MCF 10A (cell line): ENCODE data around the gene RNF31. TPM values are rescaled to one million over a fixed set of nuclear protein-coding genes. Genes with fewer than 3 reads are reported as not detected.

Experiments used
- BruUV-seq: library from RNA; stranded (reverse); fragments of 400-500 nt; replicated peaks from 2 replicates; lab custom pipeline; 2021; lab: Mats Ljungman, UMichigan
- CTCF ChIA-PET: fragments of 300-600 bp; sonication (Branson Sonifier 250); formaldehyde crosslinking; extraction: SDS; loops from one replicate; lab custom pipeline; 2021; ENCODE audit warnings: antibody characterized with exemption, inconsistent platforms; lab: Yijun Ruan, JAX
- POLR2A ChIA-PET: fragments of 300-600, 350-650 bp; sonication (Branson Sonifier 250); formaldehyde crosslinking; extraction: SDS; loops from one replicate; lab custom pipeline; 2020; ENCODE audit warnings: antibody characterized with exemption, inconsistent platforms; lab: Yijun Ruan, JAX
- DNase-seq: peaks from one replicate; pipeline ENCODE4 v3.0.0-alpha.2; 2018; ENCODE audit not compliant: unreplicated experiment
- H3K27ac Mint-ChIP-seq: one replicate; pipeline ENCODE4 v1.8.0; 2022; ENCODE audit warnings: mild to moderate bottlenecking, low read depth, mixed read lengths; ENCODE audit not compliant: unreplicated experiment
- H3K27me3 Mint-ChIP-seq: one replicate; pipeline ENCODE4 v1.8.0; 2022; ENCODE audit warnings: mixed read lengths; ENCODE audit not compliant: insufficient read depth, unreplicated experiment
- H3K36me3 Mint-ChIP-seq: one replicate; pipeline ENCODE4 v1.8.0; 2022; ENCODE audit warnings: mild to moderate bottlenecking, moderate library complexity, mixed read lengths; ENCODE audit not compliant: insufficient read depth, unreplicated experiment
- H3K4me1 Mint-ChIP-seq: one replicate; pipeline ENCODE4 v1.8.0; 2022; ENCODE audit warnings: mixed read lengths; ENCODE audit not compliant: insufficient read depth, unreplicated experiment
- H3K4me3 Mint-ChIP-seq: one replicate; pipeline ENCODE4 v1.8.0; 2022; ENCODE audit warnings: mild to moderate bottlenecking, moderate library complexity, mixed read lengths; ENCODE audit not compliant: unreplicated experiment
- H3K9me3 Mint-ChIP-seq: one replicate; pipeline ENCODE4 v1.8.0; 2022; ENCODE audit warnings: mixed read lengths; ENCODE audit not compliant: unreplicated experiment
- CTCF ChIP-seq: fragments of 200-600 bp; IDR thresholded peaks from one replicate; pipeline ENCODE4 v1.8.0; 2022; ENCODE audit warnings: antibody characterized with exemption, mild to moderate bottlenecking; ENCODE audit not compliant: unreplicated experiment
- intact Hi-C: fragments of 100-400 bp; cut with micrococcal nuclease; formaldehyde crosslinking; loops from 2 replicates; pipeline ENCODE4 v1.14.1; 2022
- total RNA-seq: library from RNA; stranded (reverse); gene quantifications from 2 replicates; pipeline ENCODE4 v1.2.3, GENCODE V29; 2022

The RNF31 gene
- total RNA-seq, 1 experiment from 2014 or later = 67.4 TPM

DNA sequence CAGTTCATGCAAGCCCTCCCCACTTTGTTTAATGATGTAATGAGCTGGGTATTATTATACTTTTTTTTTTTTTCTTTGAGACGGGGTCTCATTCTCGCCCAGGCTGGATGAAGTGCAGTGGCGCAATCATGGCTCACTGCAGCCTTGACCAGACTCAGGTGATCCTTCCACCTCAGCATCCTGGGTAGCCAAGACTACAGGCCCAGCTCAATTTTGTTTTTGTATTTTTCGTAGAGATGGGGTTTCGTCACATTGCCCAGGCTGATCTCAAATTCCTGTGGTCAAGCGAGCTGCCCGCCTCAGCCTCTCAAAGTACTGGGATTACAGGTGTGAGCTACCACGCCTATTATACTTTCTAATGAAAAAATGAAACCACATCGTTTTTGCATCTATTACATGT is 37.2 kb upstream of the RNF31 start:
- ChIA-PET CTCF (interaction anchor here (0.5 to 10.7 kb wide), 20 partner anchors 9 to 1120 kb away, joined by 3 to 272 read pairs (median 4); partner anchors contain the start of genes IRF9 and PCK2), POLR2A (interaction anchor here (0.6 to 6.8 kb wide), 20 partner anchors 17 to 824 kb away, joined by 3 to 90 read pairs (median 3); partner anchors contain the start of genes DHRS4L2, EMC9, IPO4 and IRF9)
- H3K4me1 Mint-ChIP-seq = peaks cover 11% of the 10 kb centered on the region
- H3K27ac Mint-ChIP-seq = no peak overlapping the region
- no peaks in the 10 kb centered on the region for H3K27me3 Mint-ChIP-seq
- BruUV-seq = no TSS peak
- H3K4me3 Mint-ChIP-seq = no peak overlapping the region
- peaks cover 9% of the 10 kb centered on the region for H3K36me3 Mint-ChIP-seq
- TF ChIP-seq CTCF = no peak
- intact Hi-C loops = no loop called here
- H3K9me3 Mint-ChIP-seq = no peaks in the 10 kb centered on the region
- DNase-seq = peak; percentile 65

DNA sequence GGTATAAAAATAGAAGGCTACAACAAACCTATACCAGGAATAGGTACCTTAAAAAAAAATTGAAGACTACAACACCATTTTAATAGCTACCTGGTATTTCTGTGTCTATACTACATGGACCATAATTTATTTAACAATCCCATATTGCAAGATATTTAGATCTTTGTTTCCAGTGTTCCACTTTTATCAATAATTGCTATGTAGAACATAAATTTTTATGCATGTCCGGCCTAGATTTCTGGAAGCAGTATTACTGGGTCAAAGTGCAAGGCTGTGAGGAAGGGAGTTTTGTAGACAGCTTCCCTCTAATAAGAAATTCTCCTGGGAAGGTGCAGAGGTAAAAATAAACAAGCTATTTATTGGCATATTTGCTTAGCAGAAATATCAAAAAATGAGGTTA is 36.8 kb upstream of the RNF31 start:
- Mint-ChIP-seq H3K36me3 (peaks cover 10% of the 10 kb centered on the region), H3K4me3 (no peak overlapping the region), H3K4me1 (peaks cover 15% of the 10 kb centered on the region), H3K27me3 (no peaks in the 10 kb centered on the region), H3K9me3 (no peaks in the 10 kb centered on the region), H3K27ac (no peak overlapping the region)
- no peak for TF ChIP-seq CTCF
- DNase-seq = no peak
- BruUV-seq = no TSS peak
- ChIA-PET CTCF (interaction anchor here (0.6 to 10.7 kb wide), 16 partner anchors 15 to 635 kb away, joined by 3 to 272 read pairs (median 4); partner anchors contain the start of genes DHRS1, IRF9, NOP9 and PCK2), POLR2A (interaction anchor here (0.6 to 6.8 kb wide), 21 partner anchors 13 to 824 kb away, joined by 3 to 90 read pairs (median 3); partner anchors contain the start of genes DHRS4L2, EMC9, IPO4 and IRF9)
- intact Hi-C loops = no loop called here

- peak overlapping the region; percentile 99 for H3K27ac Mint-ChIP-seq
- H3K4me1 Mint-ChIP-seq = peaks cover 14% of the 10 kb centered on the region
- no peak for DNase-seq
- H3K4me3 Mint-ChIP-seq = peak overlapping the region; percentile 97
- ChIA-PET POLR2A (interaction anchor here (0.6 to 6.6 kb wide), 22 partner anchors 9 to 792 kb away, joined by 3 to 252 read pairs (median 10); partner anchors contain the start of genes CHMP4A, DHRS4L2, EMC9 and FITM1), CTCF (interaction anchor here (0.6 to 2.1 kb wide), 9 partner anchors 20 to 1228 kb away, joined by 3 to 8 read pairs (median 5); no protein-coding TSS in a partner anchor)
- H3K9me3 Mint-ChIP-seq = no peaks in the 10 kb centered on the region
- no peaks in the 10 kb centered on the region for H3K27me3 Mint-ChIP-seq
- TF ChIP-seq CTCF = no peak
- peaks cover 23% of the 10 kb centered on the region for H3K36me3 Mint-ChIP-seq
- BruUV-seq = TSS peak; percentile 83
- intact Hi-C loops = no loop called here
Measured at GRCh38 chr14:24113379-24113800, 33.9 kb upstream of the RNF31 start.

DNA sequence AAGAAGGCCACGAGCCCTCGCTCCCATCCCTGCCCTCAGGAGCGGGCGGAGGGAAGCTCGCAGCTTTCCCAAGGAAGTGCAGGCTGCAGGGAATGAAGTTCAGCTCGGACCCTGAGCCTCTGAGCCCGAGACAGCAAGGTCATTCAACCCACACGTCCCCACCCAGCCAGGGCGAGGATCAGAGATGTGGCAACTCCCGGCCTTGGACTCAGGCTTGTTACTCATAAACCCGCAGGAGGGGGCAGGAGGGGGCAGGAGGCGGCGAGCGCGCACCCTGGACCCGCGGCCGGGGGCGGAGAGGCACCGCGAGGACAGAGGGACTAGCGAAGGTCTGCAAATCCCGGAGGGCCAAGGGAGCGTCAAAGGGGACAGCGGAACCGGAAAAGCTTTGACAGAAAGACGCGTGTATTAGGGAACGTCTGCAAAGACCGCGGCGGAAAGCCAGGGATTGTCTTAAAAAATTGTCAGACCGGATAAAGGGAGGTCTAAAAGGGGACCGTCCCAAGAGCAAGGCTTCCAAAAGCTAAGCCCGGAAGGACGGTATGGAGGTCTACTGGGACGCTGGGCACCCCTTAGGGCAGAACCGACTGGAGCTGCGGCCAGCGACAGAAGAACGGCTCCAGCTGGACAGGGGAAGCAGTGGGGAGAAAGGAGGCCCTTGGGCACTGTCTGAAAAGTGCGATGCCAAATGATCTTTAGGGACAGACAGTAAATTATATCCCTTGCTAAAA is 33.3 kb upstream of the RNF31 start:
- Mint-ChIP-seq H3K27ac (peak overlapping the region; percentile 99), H3K9me3 (no peaks in the 10 kb centered on the region), H3K4me3 (peak overlapping the region; percentile 97), H3K36me3 (peaks cover 29% of the 10 kb centered on the region), H3K27me3 (no peaks in the 10 kb centered on the region), H3K4me1 (peaks cover 9% of the 10 kb centered on the region)
- DNase-seq = peak; percentile 94
- intact Hi-C loops = loop anchor here (2.0 kb wide), 1 partner anchor 33 kb away; the partner anchor contains the start of genes PSME2 and RNF31
- ChIA-PET CTCF (interaction anchor here (0.6 to 2.1 kb wide), 22 partner anchors 11 to 1229 kb away, joined by 3 to 8 read pairs (median 4); partner anchors contain the start of genes FITM1, PSME1 and PSME2), POLR2A (interaction anchor here (0.6 to 6.6 kb wide), 40 partner anchors 9 to 1157 kb away, joined by 3 to 252 read pairs (median 4); partner anchors contain the start of genes ACIN1, C14orf119, CHMP4A and CIDEB)
- TF ChIP-seq CTCF = no peak
- BruUV-seq = no TSS peak
